Measurements from ENCODE around the gene AGAP1.

DNA sequence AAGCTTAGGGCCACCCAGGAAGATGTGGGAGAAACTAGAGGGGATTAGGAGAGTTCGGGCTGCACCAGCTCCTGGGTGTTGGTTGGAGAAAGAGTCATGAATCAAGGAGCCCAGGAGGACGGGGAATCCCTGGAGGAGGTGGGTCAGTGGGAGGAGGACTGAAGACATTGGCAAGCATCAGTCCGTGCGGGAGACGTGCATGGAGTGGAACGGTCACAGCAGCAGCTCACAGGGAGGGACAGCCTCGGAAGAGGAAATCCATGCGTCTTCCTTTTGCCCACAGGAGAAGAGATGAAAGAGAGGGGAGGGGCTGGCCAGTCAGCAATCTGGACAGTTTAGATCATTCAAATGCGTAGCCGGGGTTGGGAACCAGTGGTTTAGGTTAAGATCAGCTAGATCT lies 495.7 kb downstream of the AGAP1 start:
- TF ChIP-seq, protein P1, sequence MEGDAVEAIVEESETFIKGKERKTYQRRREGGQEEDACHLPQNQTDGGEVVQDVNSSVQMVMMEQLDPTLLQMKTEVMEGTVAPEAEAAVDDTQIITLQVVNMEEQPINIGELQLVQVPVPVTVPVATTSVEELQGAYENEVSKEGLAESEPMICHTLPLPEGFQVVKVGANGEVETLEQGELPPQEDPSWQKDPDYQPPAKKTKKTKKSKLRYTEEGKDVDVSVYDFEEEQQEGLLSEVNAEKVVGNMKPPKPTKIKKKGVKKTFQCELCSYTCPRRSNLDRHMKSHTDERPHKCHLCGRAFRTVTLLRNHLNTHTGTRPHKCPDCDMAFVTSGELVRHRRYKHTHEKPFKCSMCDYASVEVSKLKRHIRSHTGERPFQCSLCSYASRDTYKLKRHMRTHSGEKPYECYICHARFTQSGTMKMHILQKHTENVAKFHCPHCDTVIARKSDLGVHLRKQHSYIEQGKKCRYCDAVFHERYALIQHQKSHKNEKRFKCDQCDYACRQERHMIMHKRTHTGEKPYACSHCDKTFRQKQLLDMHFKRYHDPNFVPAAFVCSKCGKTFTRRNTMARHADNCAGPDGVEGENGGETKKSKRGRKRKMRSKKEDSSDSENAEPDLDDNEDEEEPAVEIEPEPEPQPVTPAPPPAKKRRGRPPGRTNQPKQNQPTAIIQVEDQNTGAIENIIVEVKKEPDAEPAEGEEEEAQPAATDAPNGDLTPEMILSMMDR (IDR thresholded peaks at IDR 0.05): no peak
- no peak for TF ChIP-seq POLR2A (IDR thresholded peaks at IDR 0.05)

Measured in right lobe of liver (tissue), 4 donors.